DOHH2 (cell line): ENCODE measurements around the gene ARHGAP44.

ENCODE experiments used
- EZH2phosphoT487 ChIP-seq: fragments of 200-600 bp; sonication (generic); IDR thresholded peaks from 2 replicates; pipeline ENCODE4 v1.6.1; 2017; ENCODE audit warnings: borderline replicate concordance, mild to moderate bottlenecking, antibody characterized with exemption, low read length, moderate library complexity, mixed read lengths
- TF ChIP-seq, protein P1 (sequence below): fragments of 200-600 bp; sonication (generic); IDR thresholded peaks from one replicate; pipeline ENCODE4 v1.5.1; 2014; ENCODE audit warnings: antibody characterized with exemption, mild to moderate bottlenecking, low read depth, low read length; ENCODE audit not compliant: poor library complexity, severe bottlenecking

DNA sequence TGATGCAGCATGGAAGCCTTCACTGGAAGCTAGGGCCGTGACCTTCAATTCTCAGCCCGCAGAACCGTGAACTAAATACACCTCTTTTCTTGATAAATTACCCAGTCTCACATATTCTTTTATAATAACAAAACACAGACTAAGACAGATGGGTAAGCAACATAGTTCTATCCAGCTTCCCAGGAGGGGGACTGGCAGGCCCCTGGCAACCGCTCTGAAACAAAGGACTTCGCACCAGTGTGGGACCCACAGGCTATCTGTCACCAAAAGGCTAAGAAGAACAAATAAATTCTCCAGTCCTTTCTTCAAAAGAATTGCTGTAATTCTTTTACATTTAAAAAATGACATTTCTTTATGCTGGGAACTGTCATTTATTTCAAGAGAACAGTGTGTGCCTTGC is 209.6 kb downstream of the ARHGAP44 start:
- TF ChIP-seq, protein P1, sequence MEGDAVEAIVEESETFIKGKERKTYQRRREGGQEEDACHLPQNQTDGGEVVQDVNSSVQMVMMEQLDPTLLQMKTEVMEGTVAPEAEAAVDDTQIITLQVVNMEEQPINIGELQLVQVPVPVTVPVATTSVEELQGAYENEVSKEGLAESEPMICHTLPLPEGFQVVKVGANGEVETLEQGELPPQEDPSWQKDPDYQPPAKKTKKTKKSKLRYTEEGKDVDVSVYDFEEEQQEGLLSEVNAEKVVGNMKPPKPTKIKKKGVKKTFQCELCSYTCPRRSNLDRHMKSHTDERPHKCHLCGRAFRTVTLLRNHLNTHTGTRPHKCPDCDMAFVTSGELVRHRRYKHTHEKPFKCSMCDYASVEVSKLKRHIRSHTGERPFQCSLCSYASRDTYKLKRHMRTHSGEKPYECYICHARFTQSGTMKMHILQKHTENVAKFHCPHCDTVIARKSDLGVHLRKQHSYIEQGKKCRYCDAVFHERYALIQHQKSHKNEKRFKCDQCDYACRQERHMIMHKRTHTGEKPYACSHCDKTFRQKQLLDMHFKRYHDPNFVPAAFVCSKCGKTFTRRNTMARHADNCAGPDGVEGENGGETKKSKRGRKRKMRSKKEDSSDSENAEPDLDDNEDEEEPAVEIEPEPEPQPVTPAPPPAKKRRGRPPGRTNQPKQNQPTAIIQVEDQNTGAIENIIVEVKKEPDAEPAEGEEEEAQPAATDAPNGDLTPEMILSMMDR: no peak
- no peak for TF ChIP-seq EZH2phosphoT487
